Measurements from ENCODE around the gene TIMM44.

GRCh38 chr19:7976461-7976860 is 33.0 kb upstream of the TIMM44 start:
- TF ChIP-seq, protein P1, sequence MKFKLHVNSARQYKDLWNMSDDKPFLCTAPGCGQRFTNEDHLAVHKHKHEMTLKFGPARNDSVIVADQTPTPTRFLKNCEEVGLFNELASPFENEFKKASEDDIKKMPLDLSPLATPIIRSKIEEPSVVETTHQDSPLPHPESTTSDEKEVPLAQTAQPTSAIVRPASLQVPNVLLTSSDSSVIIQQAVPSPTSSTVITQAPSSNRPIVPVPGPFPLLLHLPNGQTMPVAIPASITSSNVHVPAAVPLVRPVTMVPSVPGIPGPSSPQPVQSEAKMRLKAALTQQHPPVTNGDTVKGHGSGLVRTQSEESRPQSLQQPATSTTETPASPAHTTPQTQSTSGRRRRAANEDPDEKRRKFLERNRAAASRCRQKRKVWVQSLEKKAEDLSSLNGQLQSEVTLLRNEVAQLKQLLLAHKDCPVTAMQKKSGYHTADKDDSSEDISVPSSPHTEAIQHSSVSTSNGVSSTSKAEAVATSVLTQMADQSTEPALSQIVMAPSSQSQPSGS (IDR thresholded peaks at IDR 0.05; ENCODE audit: low read length), result no peak
- no peak for TF ChIP-seq CTCF (IDR thresholded peaks at IDR 0.05; ENCODE audit: control extremely low read depth in 1 of 3, insufficient read depth in 1 of 3, low read depth in 1 of 3, low read length in 3 of 3)
- no peak for TF ChIP-seq RAD21 (IDR thresholded peaks at IDR 0.05 in 1 of 2, conservative IDR thresholded peaks at IDR 0.05 in 1 of 2; ENCODE audit: low read depth in 2 of 2, low read length in 2 of 2)
- no peak for TF ChIP-seq SUZ12 (IDR thresholded peaks at IDR 0.05; ENCODE audit: low read length)
- no peak for TF ChIP-seq RBBP5 (IDR thresholded peaks at IDR 0.05; ENCODE audit: borderline replicate concordance, low read depth, low read length)
- TF ChIP-seq EP300 (IDR thresholded peaks at IDR 0.05; ENCODE audit: borderline replicate concordance in 1 of 2, low read depth in 2 of 2, low read length in 2 of 2), result no peak
- no peak for TF ChIP-seq KDM5A (IDR thresholded peaks at IDR 0.05; ENCODE audit: low read length)
